ENCODE results near the gene NHLRC3.
"Not testable (repeated sequence)": the region's sequence is repeated elsewhere in the genome, so short reads cannot be mapped to it uniquely, and the experiment has no call there.

Gene NHLRC3

DNA sequence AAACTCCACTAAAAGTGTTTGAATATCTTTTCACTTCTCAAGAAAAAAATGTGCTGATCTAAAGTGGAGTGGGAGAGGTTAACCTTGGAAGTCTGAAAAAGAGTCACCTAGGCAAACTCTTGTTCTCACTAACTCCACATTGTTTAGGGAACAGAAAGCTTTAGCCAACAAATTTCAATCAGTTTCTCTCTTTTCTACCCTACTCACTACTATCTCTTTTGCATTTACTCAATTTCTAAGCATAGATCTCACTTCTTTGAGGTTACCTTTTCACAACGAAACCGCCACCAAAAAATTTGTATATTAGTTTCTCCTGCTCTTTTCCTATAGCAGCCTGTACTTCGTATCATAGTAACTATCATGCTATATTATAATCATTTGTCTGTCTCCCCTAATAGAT lies 6.3 kb downstream of the NHLRC3 start:
- no peak for DNase-seq (ENCODE audit: low read depth in 3 of 3)

DNA sequence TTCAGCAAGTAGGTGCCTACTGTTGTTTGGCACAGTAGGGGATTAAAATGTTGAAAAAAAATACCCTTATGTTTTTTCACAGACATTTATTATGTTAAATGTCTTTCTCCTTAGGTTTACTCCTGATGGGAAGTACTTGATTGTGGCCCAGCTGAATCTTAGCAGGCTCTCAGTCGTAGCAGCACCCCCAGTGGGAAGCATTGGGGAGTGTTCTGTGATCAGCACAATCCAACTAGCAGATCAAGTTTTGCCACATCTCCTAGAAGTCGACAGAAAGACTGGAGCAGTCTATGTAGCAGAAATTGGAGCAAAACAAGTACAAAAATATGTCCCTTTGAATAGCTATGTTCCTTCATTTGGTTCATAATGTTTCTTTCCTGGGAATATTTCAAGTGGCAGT lies 9.3 kb downstream of the NHLRC3 start:
- DNase-seq (ENCODE audit: low read depth in 3 of 3) = no peak

DNA sequence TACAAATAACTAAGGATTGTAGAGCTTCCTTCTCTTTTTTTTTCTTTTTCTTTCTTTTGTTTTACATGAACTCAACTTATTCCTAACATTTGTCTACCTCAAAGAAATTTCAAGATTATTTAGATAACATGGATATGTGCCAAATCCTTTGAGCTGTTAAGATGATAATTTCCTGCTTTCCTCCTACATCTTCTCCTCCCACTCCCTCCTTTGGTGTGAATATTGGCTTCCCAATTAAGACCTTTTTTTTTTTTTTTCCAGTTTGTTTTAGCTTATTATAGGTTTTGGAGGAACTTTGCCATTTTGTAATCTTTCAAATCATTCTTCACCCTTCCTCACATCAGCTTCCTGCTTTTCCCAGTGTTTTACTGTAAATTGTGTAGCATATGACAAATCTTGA lies 10.6 kb downstream of the NHLRC3 start:
- DNase-seq (ENCODE audit: low read depth in 3 of 3) = no peak

DNA sequence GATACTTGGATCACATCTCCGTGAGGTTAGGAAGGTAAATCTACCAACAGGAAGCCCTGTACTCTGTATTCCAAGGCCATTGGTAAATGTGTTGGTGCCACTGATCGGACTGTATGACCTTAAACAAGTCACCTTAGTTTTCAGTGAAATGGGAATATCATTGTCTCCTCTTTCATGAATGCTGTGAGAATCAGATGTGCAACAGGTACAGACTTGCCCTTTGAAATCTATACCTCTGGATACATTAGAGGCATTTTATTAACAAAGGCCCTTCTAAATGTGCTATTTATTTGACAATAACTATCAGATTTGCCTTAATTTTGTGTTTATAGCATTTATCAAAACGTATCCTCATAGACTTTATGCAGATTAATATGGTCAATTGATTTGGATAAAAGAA lies 11.0 kb downstream of the NHLRC3 start:
- DNase-seq (ENCODE audit: low read depth in 3 of 3) = no peak

DNA sequence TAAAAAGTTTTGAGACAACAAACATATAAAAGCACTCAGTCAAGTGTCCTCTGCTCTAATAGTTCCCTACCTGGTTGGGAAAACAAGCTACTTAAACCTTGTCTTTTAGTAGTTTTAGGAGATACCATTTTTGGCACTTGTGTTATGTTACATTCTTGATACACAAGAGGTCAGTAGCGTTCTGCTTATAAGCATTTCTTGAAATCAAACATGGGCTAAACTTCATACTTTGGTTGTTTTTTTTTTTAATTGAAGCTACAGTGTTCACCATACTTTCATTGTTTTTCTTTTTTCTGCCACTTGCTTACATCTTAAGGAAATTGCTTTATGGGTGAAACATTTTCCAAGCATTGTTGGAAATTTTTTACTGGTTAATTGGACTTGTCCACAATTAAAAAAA lies 12.9 kb downstream of the NHLRC3 start:
- DNase-seq (ENCODE audit: low read depth in 3 of 3) = no peak

DNA sequence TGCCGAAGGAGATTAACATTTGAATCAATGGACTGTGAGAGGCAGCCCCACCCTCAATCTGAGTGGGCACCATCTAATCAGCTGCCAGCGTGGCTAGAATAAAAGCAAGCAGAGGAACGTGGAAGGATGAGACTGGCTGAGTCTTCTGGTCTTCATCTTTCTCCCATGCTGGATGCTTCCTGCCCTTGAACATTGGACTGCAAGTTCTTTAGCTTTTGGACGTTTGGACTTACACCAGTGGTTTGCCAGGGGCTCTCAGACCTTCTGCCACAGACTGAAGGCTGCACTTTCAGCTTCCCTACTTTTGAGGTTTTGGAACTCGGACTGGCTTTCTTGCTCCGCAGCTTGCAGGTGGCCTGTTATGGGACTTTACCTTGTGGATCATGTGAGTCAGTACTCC lies 14.7 kb downstream of the NHLRC3 start:
- no peak for DNase-seq (ENCODE audit: low read depth in 3 of 3)

DNA sequence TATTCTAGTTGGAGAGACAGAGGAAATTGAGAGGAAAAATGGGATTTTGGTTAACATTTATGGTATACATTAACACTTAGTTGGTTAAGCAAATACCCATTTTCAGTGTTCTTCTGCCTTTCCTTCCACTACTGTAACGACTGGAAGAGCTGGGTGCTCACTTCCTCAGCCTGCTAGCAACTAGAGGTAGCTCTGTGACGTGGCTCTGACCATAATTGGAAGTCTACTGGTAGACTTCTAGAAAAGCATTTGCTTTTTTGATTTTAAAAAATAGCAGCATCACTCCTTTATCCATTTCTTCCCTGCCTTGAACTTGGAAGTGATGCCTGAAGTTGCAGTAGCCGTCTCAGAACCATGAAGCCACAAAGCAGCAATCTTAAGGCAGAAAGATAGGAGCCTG lies 15.9 kb downstream of the NHLRC3 start:
- DNase-seq (ENCODE audit: low read depth in 3 of 3) = no peak

DNA sequence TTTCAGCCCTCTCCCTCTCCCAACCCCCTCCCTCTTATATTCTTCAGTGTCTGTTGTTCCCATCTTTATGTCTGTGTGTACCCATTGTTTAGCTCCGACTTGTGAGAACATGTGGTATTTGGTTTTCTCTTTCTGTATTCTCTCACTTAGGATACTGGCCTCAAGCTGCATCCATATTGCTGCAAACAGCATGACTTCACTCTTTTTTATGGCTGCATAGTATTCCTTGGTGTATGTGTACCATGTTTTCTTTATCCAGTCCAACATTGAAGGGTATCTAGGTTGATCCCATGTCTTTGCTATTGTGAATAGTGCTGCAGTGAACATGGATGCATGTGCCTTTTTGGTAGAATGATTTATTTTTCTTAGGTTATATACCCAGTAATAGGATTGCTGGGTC lies 17.8 kb downstream of the NHLRC3 start:
- DNase-seq (ENCODE audit: low read depth in 3 of 3) = no peak

DNA sequence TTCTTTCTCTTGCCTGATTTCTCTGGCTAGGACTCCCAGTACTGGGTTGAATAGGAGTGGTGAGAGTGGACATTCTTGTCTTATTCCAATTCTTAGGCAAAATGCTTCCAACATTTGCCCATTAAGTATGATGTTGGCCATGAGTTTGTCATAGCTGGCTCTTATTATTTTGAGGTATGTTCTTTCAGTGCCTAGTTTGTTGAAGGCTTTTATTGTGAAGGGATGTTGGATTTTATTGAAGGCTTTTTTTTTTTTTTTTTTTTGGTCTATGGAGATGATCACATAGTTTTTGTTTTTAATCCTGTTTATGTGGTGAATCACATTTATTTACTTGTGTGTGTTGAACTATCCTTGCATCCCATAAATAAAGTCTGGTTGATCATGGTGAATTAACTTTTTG lies 19.8 kb downstream of the NHLRC3 start:
- DNase-seq (ENCODE audit: low read depth in 3 of 3) = no peak

DNA sequence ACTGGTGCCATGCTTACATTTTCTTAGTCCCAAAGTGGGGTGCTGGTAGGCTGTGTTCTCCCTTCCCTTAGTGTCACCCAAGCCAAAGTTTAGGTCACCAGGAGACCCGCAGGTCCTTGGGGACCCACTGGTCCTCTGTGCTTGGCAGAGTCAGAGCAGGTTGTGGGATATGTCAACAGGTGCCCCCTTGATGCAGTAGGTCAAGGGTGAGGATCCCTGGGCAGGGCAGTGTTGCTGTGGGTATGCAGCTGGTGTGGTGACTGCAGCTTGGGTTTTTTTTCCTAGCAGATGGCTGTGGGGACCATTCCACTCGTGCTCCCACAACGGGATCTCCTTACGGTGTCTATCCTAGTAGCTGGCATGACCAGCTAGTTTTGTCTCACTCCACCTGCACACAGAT lies 23.7 kb downstream of the NHLRC3 start:
- DNase-seq (ENCODE audit: low read depth in 3 of 3) = no peak

DNA sequence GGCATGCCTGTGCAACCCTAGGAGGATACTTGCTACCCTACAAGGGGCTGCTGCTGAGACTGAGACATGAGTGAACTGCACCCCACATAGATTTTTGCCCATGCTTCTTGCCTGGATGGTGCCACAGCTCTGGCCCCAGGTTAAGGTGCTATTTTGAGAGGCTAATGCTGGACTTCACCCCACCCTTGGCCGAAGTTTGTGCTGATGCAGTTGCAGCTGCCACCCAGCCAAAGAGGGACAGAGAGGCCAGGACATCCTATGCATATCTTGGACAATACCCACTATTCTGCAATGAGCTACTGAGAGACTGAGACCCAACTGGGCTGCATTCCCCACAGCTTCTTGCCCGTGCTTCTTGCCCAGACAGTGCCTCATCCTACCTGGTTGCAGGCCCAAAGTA lies 34.6 kb downstream of the NHLRC3 start:
- DNase-seq (ENCODE audit: low read depth in 3 of 3) = no peak

DNA sequence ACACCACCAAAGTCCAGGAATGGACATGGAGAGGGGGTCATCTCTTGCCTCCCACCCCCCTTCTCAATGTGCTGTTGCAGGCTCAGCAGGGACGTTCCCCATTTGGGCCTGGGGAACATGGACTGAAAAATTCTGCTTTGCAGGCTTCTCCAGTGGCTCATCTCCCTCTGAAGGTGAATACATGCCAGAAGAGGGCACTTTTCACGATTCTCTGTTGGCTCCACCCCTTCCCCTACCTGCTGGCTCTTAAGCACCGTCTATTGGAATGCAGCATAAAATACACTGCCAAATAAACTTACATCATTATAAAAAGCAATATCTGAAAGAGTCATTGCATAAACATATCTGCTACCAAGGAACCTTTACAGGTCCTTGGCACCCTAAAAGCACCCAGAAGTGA lies 35.7 kb downstream of the NHLRC3 start:
- DNase-seq (ENCODE audit: low read depth in 3 of 3) = no peak

DNA sequence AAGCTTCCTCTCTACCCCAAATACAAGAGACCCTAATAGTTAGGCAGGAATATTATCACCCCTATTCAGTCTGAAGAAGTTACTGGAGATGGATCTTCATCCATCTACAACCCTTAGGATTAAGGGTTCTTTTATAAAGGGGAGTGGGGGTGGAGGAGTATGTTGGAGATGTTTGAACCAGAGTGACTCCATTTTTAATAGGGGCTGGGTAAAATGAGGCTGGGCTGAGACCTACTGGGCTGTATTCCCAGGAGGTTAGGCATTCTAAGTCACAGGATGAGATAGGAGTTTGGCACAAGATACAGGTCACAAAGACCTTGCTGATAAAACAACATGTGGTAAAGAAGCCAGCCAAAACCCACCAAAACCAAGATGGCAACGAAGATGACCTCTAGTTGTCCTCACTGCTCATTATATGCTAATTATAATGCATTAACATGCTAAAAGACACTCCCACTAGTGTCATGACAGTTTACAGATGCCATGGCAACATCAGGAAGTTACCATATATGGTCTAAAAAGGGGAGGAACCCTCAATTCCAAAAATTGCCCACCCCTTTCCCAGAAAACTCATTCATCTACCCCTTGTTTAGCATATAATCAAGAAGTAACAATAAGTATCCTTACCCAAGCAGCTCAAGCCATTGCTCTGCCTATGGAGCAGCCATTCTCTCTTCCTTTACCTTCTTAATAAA lies 48.1 kb downstream of the NHLRC3 start:
- DNase-seq (ENCODE audit: low read depth in 3 of 3) = not testable (repeated sequence)

DNA sequence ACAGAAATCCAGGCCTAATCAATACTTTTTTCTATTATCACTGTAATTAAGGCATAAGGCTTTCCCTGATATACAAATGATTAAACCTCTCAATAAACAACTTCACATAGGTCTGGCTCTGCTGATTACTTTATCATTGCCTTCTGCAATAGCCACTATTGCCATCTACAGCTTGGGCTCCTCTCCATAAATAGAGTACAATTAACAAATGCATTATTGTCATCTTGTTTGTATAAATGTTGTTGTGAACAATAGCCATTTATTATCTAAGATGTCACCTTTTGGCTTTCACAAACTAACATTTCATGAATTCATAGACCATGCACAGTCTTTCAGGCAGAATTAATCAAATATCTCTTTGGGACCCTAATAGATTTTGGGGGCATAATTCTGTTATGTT lies 53.3 kb downstream of the NHLRC3 start:
- no peak for DNase-seq (ENCODE audit: low read depth in 3 of 3)

DNA sequence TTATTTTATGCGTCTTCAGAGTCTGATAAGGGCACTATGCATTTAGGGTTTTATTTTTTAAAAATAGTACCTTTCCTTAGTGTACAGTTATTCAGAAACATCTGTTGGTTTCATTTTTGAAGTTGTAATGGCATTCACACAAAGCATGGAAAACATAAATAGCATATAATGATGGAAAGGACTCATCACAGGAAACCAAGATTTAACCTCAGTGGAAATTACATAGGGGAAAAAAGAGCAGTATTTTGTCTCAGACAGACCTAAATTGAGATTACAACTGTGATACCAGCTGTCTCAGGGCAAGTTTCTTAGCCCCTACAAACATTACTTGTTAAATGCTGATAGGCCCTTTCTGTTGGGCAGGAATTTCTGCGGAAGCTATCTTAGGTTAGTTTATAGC lies 57.2 kb downstream of the NHLRC3 start:
- no peak for DNase-seq (ENCODE audit: low read depth in 3 of 3)

DNA sequence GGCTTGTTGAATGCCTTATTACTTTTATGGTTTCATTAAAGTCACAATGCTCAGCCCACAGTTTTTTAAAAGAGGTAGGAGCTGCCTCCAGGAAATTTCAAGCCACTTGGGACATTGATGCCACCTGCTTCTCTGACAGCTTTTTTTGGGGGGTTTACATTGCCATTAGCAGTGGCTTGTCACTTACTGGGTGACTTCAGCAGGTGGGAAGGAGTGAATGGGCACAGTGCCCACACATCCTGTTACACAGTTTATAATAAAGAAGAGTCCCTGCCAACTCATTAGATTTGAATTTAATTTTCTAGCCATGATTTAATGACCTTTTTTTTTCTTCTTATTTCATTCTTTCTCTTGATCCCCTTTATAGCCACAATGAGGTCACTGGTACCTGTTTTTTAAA lies 61.0 kb downstream of the NHLRC3 start:
- no peak for DNase-seq (ENCODE audit: low read depth in 3 of 3)
